ENCODE data around the gene NUDT13.

NUDT13 gene

DNA sequence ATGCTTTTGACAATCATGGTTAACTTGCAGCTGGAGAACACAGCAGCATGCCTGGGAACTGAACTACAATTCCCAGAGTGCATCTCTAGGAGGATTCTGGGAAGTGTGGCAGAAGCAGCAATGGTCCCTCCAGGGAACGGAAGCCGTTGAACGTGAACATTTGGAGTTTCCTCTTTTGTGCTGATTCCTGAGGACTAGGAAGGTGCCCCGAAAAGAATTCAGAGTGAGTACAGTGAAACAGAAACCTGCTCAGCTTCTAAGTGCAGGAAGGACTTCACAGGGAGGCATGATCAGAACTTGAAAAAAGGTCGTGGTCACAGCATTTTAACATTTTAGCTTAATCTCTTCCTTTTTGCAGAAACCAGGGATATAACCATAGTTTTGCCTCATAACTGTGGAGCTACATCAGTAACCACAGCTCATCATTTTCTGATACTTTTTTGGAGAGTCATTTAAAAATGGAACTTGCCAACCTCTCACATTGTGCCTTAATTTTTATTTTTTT is at the start of gene NUDT13:
NUDT13 (plus strand) TSS at position 111 of the 505 bp plus-strand sequence. CDS start 3,911 bp downstream, outside the sequence.
- DNase-seq = peak; percentile 68

DNA sequence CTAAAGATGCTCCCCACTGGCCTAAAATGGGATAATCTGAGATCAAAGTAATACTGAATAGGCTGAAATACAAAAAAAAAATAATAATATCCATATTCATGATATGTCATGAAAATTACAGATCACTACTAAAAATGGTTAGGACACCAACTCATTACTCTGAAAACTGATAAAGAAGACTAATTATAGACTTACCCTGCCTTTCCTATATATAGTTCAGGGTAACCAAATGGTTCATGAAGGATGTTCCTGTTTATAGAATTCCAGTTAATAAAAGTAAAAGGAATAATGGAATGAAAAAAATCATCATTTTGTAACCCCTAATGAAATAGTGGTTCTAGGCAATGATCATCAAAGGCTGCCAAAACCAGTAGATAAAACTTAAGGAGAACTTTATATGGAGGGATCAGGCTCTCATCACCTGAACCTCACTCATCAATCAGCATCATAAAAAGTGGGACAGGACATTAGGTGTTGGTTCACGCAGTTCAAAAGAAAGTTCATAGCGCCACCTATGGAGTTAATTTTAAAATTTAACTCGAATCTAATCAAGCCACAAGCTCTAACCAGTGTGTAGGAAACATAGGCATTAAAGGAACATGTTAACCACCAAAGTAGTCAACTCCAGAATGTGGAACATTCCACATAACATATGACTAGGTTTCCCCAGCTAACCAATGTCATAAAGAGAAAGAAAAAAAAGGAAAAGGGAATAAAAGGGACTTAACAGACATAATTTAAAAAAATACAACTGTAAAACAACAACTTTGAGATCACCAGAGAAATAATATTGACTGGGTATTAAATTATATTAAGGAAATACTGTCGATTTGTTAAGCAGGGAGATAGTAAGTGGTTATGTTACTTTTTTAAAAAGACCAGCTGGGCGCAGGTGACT is 49.3 kb upstream of the NUDT13 start:
- DNase-seq = peak; percentile 46

DNA sequence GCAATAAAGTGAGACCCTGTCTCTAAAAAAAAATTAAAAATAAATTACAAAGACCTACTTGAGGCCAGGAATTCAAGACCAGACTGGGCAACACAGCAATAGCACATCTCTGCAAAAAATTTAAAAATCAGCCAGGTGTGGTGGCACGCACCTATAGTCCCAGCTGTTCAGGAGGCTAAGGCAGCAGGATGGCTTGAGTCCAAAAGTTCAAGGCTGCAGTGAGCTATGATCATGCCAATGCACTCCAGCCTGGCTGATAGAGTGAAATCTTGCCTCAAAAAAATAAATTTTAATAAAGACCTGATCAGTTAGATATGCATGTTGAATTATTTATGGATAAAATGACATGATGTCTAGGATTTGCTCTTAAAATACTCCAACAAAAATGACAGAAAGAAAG is 48.5 kb upstream of the NUDT13 start:
- DNase-seq = no peak

DNA sequence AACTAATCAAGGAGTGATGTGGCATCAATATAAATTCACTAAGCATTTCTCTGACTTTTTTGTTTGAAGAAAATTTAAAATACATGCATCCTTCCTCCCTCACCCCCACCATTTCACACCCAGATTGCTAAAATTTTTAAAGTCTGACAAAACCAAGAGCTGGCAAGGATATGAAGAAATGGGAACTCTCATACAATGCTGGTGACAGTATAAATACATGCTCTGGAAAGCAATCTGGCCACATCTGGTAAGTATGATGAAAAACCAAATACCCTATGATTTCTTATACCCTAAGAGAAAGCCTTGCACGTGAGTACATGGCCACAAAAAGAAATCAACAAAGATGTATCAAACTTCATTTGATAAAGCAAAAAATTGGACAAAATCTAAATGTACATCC is 44.8 kb upstream of the NUDT13 start:
- DNase-seq = no peak

DNA sequence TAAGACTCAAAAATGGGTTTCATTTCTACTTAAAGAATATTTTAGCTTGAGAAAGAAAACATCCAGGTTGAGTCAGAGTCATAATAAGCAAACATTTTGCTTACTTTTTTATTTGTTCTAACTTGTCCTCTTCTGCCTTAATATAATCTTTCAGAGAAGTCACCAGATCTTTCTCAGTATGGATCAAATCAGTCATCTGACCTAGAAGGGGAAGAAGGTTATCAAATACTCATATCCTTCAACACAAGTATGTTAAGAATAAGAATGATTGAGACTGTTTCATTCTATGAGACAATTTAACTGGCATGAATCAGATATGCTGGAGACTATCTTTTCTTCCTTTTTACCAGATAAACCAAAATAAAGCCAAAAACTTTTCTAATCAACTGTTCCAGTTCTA is 36.6 kb upstream of the NUDT13 start:
- DNase-seq = no peak

DNA sequence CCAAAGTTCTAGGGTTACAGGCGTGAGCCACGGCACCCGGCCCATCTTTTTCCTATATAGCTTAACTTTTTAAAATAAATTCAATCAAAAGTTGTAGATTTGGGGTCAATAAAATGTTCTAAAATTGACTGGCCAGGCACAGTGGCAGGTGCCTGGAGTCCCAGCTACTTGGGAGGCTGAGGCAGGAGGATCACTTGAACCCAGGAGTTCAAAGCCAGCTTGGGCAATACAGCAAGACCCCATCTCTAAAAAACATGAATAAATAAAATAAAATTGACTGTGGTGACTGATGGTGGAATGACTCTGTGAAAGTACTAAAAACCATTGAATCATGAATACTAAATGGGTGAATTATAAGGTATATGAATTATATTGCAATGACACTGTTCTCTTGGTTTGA is 34.4 kb upstream of the NUDT13 start:
- DNase-seq = no peak

DNA sequence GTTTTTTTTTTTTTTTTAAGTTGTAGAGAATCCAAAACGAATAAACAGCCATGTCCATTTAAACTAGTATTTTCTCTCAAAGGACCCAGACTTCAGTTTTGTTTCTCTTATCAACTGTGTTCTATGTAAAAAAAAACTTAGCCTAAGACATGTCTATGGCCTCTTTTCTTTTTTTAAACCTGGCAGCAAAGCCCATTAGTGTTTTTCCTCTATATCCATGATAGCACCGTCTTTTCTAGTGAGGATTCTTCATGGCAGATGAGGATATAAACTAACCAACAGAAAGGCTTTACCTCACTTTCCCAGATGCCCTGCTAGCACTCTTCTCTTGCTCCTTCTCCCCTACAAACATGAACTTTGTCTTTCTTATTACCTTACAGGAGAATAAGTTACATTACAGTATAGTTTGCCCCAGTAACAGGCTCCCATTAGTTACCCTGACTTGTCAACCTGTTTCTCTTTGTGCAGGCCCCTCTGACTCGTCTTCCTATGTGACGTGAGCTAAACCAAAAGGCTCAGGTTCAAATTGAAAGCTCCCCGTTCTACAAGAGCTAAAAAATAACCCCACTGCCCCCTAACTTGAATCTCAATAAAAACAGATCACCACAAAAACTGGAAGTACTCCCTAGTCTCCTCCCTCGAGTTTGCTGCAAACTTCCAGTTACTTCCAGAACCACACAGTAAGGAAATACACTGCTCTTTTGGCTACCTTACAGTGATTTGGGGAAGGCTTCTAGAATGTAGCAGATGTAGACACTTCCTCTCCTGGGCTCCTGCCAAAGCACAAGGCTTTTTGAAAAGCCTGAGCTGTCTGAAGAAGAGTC is 33.7 kb upstream of the NUDT13 start:
- peak; percentile 66 for DNase-seq

DNA sequence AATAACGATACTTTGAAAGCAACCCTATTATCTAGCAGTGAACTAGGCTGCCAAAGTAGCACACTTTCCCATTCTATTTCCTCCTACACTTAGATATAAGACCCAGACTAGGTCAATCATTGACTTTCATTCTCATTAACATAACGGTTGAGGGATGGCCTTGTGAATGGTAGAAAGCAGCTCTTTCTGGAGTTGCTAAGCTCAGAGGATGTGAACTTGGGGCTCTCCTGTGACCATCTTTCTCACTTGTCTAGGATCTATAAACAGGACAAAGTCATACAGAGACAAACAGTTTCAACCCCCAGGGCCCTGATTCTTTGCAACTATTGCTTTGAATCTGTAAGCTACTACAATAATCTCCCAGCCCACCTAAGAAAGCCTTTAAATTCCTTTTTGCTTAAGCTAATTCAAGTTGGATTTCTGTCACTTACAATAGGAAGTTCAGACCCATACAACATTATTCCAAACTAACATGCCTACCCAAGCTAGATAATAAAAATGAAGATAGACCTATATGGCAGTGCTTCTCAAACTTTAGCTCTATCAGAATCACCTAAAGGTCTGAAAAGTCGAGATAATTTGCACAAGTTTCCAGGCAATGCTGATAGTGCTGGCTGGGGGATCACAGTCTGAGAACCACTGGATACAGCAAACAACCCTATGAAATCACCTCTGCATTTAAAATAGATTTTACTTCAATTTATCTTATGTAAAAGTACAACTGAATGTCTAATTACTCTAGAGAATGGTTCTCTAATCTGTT is 30.3 kb upstream of the NUDT13 start:
- DNase-seq = no peak

DNA sequence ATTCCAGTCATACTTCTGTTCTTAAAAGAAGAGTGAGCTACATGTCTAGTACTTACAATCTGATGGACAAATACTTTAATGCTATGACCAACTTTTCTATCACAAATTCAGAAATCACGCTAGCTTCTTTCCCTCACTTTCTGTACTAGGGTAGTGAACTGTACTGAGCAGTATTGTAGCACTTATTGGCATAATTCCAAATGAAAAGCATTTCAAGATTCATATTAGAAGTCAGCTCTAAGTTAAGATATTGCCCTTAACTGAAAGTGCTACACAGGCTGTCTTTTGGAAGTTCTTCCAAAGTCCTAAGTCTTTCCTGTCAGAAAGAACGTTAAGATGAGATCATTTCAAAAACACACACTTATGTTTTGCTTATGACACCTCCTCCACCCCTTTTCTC is 27.0 kb upstream of the NUDT13 start:
- no peak for DNase-seq

DNA sequence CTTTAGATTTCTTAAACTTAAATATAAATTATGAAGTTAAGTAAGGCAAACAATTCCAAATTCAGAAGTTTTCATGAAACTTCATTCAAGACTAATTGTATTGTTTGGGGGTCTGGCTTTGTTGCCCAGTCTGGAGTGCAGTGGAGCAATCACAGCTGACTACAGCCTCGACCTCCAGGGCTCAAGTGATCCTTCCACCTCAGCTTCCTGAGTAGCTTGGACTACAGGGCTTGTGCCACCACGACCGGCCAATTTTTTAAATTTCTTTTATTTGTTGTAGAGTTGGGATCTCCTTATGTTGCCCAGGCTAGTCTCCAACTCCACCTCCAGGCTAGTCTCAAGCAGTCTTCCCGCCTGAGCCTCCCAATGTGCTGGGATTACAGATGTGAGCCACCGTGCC is 26.0 kb upstream of the NUDT13 start:
- no peak for DNase-seq

DNA sequence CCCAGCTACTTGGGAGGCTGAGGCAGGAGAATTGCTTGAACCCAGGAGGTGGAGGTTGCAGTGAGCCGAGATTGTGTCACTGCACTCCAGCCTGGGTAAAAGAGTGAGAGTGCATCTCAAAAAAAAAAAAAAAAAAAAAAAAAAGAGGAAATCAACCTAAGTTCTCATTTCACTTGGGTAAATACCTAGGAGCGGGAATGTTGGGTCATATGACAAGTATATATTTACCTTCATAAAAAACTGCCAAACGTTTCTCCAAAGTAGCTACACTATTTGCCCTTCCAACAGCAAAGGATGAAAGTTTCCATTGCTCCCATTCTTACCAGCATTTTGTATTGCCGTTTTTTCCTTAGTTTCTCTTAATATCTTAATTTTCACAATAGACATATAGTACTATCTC is 23.4 kb upstream of the NUDT13 start:
- DNase-seq = no peak

DNA sequence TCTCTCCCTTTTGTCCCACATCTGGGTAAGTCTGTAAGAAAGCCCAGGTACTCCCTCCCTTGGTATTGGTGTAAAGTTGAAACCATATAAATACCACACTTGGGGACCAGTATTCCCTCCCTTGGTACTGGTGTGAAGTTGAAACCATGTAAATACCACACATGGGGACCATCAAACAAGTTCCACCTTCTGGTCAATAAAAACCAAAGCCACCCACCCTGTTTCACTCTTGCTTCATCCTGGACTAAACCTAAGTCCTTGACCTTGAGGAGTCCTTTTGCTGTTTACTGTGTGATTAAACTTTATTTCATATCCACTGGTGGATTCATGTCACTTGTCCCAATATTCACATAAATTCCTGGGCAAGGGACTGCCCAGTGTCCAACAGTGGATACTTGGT is 22.0 kb upstream of the NUDT13 start:
- no peak for DNase-seq

DNA sequence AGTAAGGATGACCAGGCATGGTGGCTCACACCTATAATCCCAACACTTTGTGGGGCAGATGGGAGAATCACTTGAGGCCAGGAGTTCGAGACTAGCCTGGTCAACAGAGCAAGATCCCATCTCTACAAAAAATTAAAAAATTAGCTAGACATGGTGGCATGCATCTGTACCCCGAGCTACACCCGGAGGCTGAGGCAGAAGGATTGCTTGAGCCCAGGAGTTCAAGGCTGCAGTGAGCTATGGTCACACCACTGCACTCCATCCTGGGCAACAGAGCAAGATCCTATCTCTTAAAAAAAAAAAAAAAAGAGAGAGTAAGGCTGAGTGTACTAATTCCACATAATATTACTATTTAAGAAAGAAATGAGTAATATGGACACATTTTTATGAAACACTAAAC is 17.4 kb upstream of the NUDT13 start:
- DNase-seq = no peak

DNA sequence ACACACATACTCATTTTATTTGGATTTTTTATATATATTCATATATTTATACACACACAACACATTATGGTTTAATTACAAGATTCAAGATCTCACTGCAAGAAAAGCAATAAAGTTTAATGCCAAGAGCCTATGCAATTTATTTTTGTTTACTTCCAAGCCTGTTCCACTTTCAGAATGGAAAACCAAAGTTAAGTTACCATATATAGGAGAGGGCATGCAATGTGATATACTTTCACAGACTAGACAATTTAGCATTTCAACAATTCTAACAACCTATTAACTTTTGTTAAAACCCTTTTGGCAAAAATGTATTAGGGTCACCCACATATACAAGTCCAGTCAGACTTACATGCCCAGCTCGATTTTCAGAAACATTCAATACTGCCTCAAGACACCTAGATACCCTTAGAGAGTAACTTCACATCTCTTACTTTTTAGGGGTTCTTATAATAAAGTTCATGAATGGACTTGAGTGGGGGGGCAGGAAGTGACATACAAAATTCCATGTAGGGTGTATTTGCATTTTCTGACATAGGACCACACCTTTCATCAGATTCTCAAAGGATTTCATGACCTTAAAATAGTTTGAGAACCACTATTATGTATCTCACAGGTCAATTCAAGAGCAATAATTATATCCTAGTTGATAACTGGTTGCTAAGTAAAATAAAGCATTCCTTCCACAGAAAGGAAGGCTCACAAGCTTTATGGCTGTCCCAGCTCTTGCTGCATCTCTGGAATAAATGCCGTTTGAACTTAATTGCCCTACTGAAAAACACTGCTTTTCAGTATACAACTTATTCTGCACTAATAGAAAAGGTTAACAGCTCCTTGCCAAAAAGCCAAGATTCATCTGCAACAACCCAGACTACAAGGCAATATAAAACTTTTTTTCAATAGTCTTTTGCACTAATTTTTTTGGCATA is 16.1 kb upstream of the NUDT13 start:
- DNase-seq = no peak

DNA sequence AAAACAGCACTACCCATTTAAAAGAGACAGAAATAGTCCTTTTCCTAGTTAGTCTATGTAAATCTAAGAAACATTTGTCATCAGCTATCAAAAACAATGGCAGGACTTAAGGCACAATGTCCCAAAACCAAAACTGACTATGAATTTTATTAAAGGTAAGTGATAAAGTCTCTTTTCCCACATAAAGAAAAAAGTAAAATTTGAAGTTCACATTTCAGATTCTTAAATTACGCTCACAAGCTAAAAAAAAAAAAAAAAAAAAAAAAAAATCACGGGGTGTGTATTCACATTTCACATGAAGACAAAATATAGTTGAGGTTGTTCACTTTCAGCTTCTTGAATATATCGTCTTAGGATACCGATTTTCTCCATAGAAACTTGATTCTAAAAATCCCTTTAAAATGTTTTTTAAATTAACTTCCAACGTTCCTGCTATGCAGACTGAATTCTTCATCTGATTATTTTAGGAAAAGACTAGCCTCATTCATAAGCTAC is 15.2 kb upstream of the NUDT13 start:
- DNase-seq = no peak

DNA sequence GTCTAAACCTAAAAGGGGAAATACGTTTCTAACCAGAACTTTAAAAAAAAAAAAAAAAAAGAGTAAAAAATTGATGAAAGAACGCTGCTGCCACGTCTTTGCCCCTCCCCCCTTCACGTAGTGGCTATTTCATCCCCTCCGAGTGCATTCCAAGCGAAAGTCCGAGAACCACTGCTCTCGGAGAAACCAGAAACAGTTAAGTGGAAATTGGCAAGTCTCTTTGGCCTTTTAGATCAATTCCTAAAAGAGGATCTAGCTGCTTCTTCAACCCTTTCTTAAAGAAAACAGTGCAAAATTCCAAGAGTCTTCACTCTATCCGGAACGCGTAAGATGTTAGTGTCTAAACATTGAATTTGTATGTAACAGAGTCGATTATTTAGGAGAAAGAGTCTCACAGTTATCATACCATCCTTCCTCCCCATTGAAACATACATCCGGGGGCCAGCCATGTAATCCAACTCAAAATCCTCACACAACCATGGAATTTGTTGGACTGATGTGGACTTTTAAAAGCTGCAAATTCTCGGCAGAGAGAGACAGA is 14.7 kb upstream of the NUDT13 start:
- DNase-seq = peak; percentile 65

DNA sequence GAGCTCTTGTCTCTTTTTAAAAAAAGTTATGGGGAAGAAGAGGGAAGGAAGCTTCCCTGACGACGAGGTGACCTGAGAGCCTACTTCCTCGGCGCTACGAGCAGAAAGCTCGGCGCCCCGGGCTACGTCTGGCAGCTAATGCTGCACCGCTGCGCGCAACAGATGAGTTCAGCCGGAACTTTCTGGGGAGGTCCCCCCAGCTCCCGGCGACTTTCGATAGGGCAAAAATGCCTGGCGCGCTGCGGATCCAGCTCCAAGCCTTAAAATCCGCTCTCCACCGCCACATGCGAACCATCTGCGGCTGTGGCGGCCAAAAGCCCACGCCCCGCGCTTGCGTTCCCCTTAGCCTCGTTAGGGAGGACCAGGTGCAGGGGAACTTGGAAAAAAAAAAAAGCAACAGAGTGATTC is 14.2 kb upstream of the NUDT13 start:
- DNase-seq = peak; percentile 73

DNA sequence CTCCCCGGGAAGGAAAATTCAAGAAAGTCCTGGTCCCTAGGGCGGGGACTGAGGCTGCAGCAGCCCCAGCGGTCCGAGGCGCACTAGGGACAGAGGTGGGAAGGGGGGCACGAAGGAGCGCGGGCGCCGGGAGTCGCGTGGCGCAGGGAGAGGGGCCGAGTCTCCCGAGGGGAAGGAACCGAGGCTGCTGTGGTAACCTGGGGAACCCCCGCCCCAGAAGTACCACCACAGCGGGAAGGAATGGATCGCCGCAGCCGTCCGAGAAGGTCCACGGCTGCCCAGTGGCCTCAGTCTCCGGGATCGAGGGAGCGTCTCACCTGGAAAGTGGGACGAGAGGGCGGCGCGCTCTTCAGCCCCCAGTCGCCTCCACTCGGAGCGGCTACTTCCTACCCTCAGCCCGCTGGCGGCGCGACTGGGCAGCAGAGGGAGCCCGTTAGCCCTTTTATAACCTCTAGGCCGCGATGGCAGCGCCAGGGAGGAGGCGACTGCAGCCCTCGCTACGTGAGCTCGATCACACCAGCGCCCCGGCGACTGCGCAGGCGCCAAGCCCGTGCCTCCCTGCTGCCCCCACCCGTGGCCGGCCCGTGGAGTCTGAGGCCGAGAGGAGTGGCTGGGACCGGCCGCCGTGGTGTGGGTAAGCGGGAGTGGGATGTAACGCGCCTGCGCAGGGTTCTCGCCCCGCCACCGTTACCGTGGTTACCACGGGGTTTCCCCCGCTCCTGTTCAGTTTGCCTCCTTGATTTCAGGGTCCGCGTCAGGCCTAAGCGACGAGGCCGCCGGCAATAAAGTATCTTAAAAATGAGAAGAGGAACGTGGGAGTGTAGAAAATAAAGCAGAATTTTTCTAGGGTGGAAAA is 13.6 kb upstream of the NUDT13 start, which contains the start of gene P4HA1:
P4HA1 (minus strand) TSS at position 418 of the 856 bp plus-strand sequence. CDS start 21,983 bp downstream, outside the sequence.
- DNase-seq = peak; percentile 98

DNA sequence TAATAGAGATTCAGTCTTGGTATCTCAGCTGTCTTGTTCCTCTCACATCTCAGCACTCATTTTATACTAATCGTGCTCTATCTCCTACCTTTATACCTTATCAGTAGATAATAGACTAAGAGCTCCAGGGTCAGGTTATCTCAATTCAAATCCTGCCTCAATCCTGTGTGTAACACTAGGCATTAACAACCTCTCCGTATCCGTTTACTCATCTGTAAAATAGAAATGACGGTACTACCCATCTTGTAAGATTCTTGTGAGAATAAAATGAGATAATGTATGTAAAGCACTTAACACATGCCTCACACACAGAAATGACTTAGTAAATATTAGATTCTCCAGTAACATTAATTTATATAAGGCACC is 13.0 kb upstream of the NUDT13 start:
- DNase-seq = no peak

DNA sequence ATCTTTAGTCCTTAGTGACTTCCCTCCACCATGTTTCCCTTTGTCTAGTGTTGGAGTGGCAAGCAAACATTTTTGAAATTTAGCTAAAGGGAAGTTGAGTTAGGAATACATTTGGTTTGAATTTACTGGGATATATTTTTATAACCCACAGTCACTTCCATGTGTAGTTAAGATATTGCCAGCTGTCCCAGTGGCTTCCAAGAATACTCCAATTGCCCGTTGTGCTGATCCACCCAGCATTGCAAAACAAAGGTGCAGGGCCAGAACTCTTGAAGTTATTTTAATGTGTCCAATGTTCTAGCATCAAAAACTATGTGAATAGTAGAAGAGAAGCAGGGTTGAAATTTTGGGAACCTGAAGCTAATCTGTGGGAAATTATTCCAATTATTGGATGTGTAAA is 11.1 kb upstream of the NUDT13 start:
- DNase-seq = no peak

All from HCEC 1CT (cell line).